GM23248 (cell line): ENCODE measurements around the gene POLDIP2. TPM values are rescaled to one million over a fixed set of nuclear protein-coding genes. Genes with fewer than 3 reads are reported as not detected.

ENCODE experiments used
- DNase-seq: peaks from one replicate; pipeline ENCODE4 v3.0.0-alpha.2; 2015
- H2AFZ ChIP-seq: fragments of 200-600 bp; sonication (generic); 2 replicates; pipeline ENCODE4 v1.6.1; 2016; ENCODE audit warnings: antibody characterized with exemption
- H3F3A ChIP-seq: fragments of 200-600 bp; sonication (generic); 2 replicates; pipeline ENCODE4 v1.6.1; 2016; ENCODE audit warnings: mild to moderate bottlenecking, antibody characterized with exemption, mixed run types; ENCODE audit not compliant: insufficient read depth
- H3K27ac ChIP-seq: fragments of 200-600 bp; sonication (generic); 2 replicates; pipeline ENCODE4 v1.5.1; 2016; ENCODE audit warnings: mild to moderate bottlenecking
- H3K27me3 ChIP-seq: fragments of 200-600 bp; sonication (generic); replicated peaks from 2 replicates; pipeline ENCODE4 v1.6.1; 2016; ENCODE audit warnings: mild to moderate bottlenecking; ENCODE audit not compliant: insufficient read depth
- H3K36me3 ChIP-seq: fragments of 200-600 bp; sonication (generic); 2 replicates; pipeline ENCODE4 v1.6.1; 2016; ENCODE audit warnings: low read depth, mild to moderate bottlenecking
- H3K4me1 ChIP-seq: fragments of 200-600 bp; sonication (generic); 2 replicates; pipeline ENCODE4 v1.6.1; 2016; ENCODE audit warnings: mild to moderate bottlenecking; ENCODE audit not compliant: insufficient read depth
- H3K4me2 ChIP-seq: fragments of 200-600 bp; sonication (generic); one replicate; pipeline ENCODE4 v1.6.1; 2016; ENCODE audit warnings: mild to moderate bottlenecking; ENCODE audit not compliant: unreplicated experiment
- H3K4me3 ChIP-seq: fragments of 200-600 bp; sonication (generic); 2 replicates; pipeline ENCODE4 v1.5.1; 2016; ENCODE audit warnings: mild to moderate bottlenecking
- H3K79me2 ChIP-seq: fragments of 200-600 bp; sonication (generic); 2 replicates; pipeline ENCODE4 v1.6.1; 2016; ENCODE audit warnings: mild to moderate bottlenecking; ENCODE audit not compliant: insufficient read depth
- H3K9ac ChIP-seq: fragments of 200-600 bp; sonication (generic); 2 replicates; pipeline ENCODE4 v1.6.1; 2016; ENCODE audit warnings: mild to moderate bottlenecking
- H3K9me2 ChIP-seq: fragments of 200-600 bp; sonication (generic); 2 replicates; pipeline ENCODE4 v1.6.1; 2016; ENCODE audit warnings: mixed run types, mild to moderate bottlenecking, moderate library complexity; ENCODE audit not compliant: insufficient read depth
- H3K9me3 ChIP-seq: fragments of 200-600 bp; sonication (generic); one replicate; pipeline ENCODE4 v1.6.1; 2017; ENCODE audit warnings: low read depth
- H4K20me1 ChIP-seq: fragments of 200-600 bp; sonication (generic); 2 replicates; pipeline ENCODE4 v1.6.0; 2016; ENCODE audit not compliant: insufficient read depth
- EZH2 ChIP-seq: fragments of 200-600 bp; sonication (generic); IDR thresholded peaks from 2 replicates; pipeline ENCODE4 v1.6.1; 2018; ENCODE audit warnings: antibody characterized with exemption, mild to moderate bottlenecking; ENCODE audit not compliant: insufficient read depth, poor library complexity, severe bottlenecking
- EZH2phosphoT487 ChIP-seq: fragments of 200-600 bp; sonication (generic); IDR thresholded peaks from 2 replicates; pipeline ENCODE4 v1.6.1; 2018; ENCODE audit warnings: antibody characterized with exemption, moderate library complexity, mild to moderate bottlenecking, low read depth; ENCODE audit not compliant: insufficient read depth
- WGBS, 2 experiments: methylation state at CpG; one replicate each; pipeline ENCODE4 v1.1.6; 2015 to 2017; ENCODE audit warnings: low lambda C conversion rate in 2 of 2, low coverage in 1 of 2; ENCODE audit errors: missing lambda C conversion rate in 2 of 2; 5-methylcytosine and 5-hydroxymethylcytosine counted together
- in situ Hi-C: fragments of 300-500 bp; cut with MboI; formaldehyde crosslinking; loops from 2 replicates; pipeline ENCODE4 v1.15.0; 2020
- polyA plus RNA-seq: library from polyadenylated mRNA; unstranded; fragments of >200 nt; fragmentation: Nextera tagmentation; extraction: Ambion mirVana; gene quantifications from 2 replicates; pipeline ENCODE4 v1.2.1, GENCODE V29; 2016
- total RNA-seq: library from RNA; depleted of rRNA; stranded (reverse); fragments of >200 nt; shearing (Covaris generic); gene quantifications from 2 replicates; pipeline ENCODE4 v1.2.3, GENCODE V29; 2014

Gene POLDIP2
- total and polyA plus RNA-seq, 2 experiments from 2014 or later = 92.7 to 105 TPM

DNA sequence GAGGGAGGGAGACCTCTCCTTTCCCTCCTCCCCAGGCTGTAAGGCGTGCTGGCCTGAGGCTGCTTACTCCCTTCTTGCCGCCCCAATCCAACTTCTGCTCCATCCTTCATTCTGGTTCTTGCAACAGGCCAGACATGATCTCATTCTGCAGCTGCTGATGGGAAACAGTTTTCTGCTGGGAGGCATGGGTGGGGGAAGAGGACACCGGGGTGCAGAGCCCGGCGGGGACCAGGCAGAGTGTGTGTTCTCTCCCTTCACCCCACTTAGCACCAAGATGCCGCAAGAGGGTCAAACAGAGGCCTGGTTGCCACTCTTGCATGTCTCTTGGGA lies 15.6 kb upstream of the POLDIP2 start:
- Histone ChIP-seq H3K36me3 (no peaks in the 10 kb centered on the region), H3K9me2 (no peaks in the 10 kb centered on the region), H4K20me1 (no peaks in the 10 kb centered on the region), H3K4me1 (peaks cover 6% of the 10 kb centered on the region), H2AFZ (no peak overlapping the region), H3K27ac (no peak overlapping the region), H3K9ac (no peak overlapping the region), H3K27me3 (no peaks in the 10 kb centered on the region), H3K4me2 (peak overlapping the region; percentile 61), H3K4me3 (peak overlapping the region; percentile 65), H3K9me3 (no peaks in the 10 kb centered on the region), H3K79me2 (peaks cover 16% of the 10 kb centered on the region), H3F3A (peaks cover 16% of the 10 kb centered on the region)
- DNase-seq = peak; percentile 13
- in situ Hi-C loops = no loop called here
- TF ChIP-seq EZH2 (no peak), EZH2phosphoT487 (no peak)
- WGBS, 2 experiments = 73 to 100% methylated on average over 3 to 6 of the region's 6 CpGs

DNA sequence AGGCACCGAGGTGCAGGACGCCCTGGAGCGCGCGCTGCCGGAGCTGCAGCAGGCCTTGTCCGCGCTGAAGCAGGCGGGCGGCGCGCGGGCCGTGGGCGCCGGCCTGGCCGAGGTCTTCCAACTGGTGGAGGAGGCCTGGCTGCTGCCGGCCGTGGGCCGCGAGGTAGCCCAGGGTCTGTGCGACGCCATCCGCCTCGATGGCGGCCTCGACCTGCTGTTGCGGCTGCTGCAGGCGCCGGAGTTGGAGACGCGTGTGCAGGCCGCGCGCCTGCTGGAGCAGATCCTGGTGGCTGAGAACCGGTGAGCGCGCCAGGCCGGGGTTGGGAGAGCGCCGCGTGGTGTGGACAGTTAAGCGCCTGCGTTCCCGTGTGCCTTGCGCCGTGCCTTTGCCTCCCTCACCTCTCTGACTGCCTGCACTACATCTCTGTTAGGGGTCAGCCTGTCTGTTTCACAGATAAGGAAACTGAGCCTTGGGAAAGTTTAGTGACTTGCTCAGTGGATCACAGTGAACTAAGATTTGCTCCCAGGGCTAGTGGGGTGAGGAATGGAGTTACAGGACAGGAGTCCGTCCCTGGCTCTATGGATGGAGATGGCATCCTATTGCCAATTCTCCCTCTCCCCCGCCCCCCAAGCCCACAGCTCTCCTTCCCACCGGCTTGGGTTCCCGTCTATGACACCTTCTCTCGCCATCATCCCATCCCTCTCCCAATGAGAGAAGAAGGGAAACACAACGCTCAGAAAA lies 15.0 kb upstream of the POLDIP2 start:
- no peak for TF ChIP-seq EZH2phosphoT487
- H3K27me3 ChIP-seq = no peaks in the 10 kb centered on the region
- H2AFZ ChIP-seq = peak overlapping the region; percentile 71
- peak; percentile 69 for DNase-seq
- 7 to 10% methylated on average over 33 to 50 of the region's 53 CpGs for WGBS, 2 experiments
- H3K9me3 ChIP-seq = no peaks in the 10 kb centered on the region
- H3K36me3 ChIP-seq = no peaks in the 10 kb centered on the region
- peak overlapping the region; percentile 65 for H3K4me3 ChIP-seq
- H4K20me1 ChIP-seq = no peaks in the 10 kb centered on the region
- H3K4me1 ChIP-seq = peaks cover 6% of the 10 kb centered on the region
- H3K9me2 ChIP-seq = no peaks in the 10 kb centered on the region
- H3K79me2 ChIP-seq = peaks cover 16% of the 10 kb centered on the region
- H3F3A ChIP-seq = peaks cover 16% of the 10 kb centered on the region
- peak overlapping the region; percentile 58 for H3K9ac ChIP-seq
- H3K27ac ChIP-seq = no peak overlapping the region
- in situ Hi-C loops = no loop called here
- H3K4me2 ChIP-seq = peak overlapping the region; percentile 61

DNA sequence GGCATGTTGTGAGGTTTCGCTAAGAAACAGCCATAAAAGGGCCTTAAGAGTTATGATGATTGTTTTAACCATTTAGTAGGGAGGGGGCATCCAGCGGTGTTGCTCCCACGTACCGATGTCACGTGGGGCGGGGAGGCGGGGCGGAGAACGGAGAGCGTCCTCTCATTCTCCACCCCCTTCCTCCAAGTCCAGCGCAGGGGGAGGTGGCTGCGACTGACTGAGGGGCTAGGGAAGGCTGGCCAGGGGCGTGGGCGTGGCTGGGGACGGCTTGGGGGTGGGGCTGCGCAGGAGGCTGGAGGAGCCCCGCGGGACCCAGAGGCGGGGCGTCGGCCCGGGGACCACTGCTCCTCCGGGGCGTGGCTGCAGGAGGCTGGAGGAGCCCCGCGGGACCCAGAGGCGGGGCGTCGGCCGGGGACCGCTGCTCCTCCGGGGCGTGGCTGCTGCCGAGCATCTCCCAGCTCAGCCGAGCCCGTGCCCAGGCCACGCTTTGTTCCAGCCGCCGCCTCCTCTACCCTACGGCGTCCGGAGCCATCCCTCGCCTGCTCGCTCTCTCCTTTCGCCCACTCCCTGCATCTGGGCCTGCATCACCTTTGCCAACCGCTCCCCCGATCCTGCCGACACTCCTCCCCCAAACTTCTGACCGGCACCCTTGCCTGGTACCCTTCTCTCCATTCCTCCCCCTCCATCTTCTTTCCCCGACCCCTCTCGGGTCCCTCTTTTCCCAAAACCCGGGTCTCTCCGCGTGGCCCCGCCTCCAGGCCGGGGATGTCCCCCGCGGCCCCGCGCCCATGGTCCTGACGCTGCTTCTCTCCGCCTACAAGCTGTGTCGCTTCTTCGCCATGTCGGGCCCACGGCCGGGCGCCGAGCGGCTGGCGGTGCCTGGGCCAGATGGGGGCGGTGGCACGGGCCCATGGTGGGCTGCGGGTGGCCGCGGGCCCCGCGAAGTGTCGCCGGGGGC lies 14.2 kb upstream of the POLDIP2 start, which contains the start of gene SARM1:
Gene SARM1 (plus strand): TSS at position 450 of the 958 bp plus-strand sequence. CDS start 339 bp downstream, at position 789.
- peaks cover 16% of the 10 kb centered on the region for H3F3A ChIP-seq
- H3K4me3 ChIP-seq = peak within 1 kb of the TSS; percentile 65
- in situ Hi-C loops = no loop called here
- peak within 1 kb of the TSS; percentile 71 for H2AFZ ChIP-seq
- H3K9me2 ChIP-seq = no peaks in the 10 kb centered on the region
- H3K79me2 ChIP-seq = peaks cover 16% of the 10 kb centered on the region
- peaks cover 6% of the 10 kb centered on the region for H3K4me1 ChIP-seq
- H3K27me3 ChIP-seq = no peaks in the 10 kb centered on the region
- peak within 1 kb of the TSS; percentile 58 for H3K9ac ChIP-seq
- H3K9me3 ChIP-seq = no peaks in the 10 kb centered on the region
- H3K4me2 ChIP-seq = peak within 1 kb of the TSS; percentile 61
- H3K27ac ChIP-seq = peak within 1 kb of the TSS; percentile 21
- no peaks in the 10 kb centered on the region for H3K36me3 ChIP-seq
- 1% methylated on average over 55 to 76 of the region's 80 CpGs for WGBS, 2 experiments
- no peaks in the 10 kb centered on the region for H4K20me1 ChIP-seq
- TF ChIP-seq EZH2phosphoT487 (no peak), EZH2 (no peak)
- peak; percentile 88 for DNase-seq

DNA sequence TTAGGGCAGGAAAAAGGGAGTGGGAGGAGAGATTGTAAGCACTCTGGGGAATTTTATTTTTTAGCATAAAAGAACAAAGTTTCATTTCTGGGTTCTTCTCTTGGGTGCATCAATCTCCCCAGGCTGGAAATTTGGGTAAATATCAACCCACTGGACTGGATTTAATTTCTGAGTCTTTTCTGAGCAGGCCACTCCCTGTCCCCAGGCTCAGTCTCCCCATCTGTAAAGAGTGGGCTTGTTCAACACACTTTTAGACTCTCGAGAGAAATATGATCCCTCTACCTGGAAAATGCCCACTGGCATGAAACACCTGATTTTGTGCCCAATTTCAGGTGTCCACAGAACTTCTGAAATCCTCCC lies 13.4 kb upstream of the POLDIP2 start:
- Histone ChIP-seq H3F3A (peaks cover 16% of the 10 kb centered on the region), H3K9ac (peak overlapping the region; percentile 33; the same call in 1 of the 2 replicates), H3K9me3 (no peaks in the 10 kb centered on the region), H4K20me1 (no peaks in the 10 kb centered on the region), H3K4me3 (peak overlapping the region; percentile 65), H3K36me3 (no peaks in the 10 kb centered on the region), H3K4me1 (peaks cover 6% of the 10 kb centered on the region), H3K27me3 (no peaks in the 10 kb centered on the region), H3K4me2 (no peak overlapping the region), H3K9me2 (no peaks in the 10 kb centered on the region), H3K27ac (peak overlapping the region; percentile 21), H3K79me2 (peaks cover 16% of the 10 kb centered on the region), H2AFZ (peak overlapping the region; percentile 71)
- TF ChIP-seq EZH2phosphoT487 (no peak), EZH2 (no peak)
- in situ Hi-C loops = no loop called here
- DNase-seq = no peak
- 46 to 52% methylated on average over 1 of the region's 1 CpG for WGBS, 2 experiments
